CD4-positive, alpha-beta T cell treated with Interleukin-4 for 4 hours (primary cell): Measurements from ENCODE around the gene SLC27A1.
"Not testable (repeated sequence)": the region's sequence is repeated elsewhere in the genome, so short reads cannot be mapped to it uniquely, and the experiment has no call there.

ENCODE experiments used
- DNase-seq: peaks from one replicate; pipeline ENCODE4 v3.0.0-alpha.2; 2020

Gene SLC27A1

DNA sequence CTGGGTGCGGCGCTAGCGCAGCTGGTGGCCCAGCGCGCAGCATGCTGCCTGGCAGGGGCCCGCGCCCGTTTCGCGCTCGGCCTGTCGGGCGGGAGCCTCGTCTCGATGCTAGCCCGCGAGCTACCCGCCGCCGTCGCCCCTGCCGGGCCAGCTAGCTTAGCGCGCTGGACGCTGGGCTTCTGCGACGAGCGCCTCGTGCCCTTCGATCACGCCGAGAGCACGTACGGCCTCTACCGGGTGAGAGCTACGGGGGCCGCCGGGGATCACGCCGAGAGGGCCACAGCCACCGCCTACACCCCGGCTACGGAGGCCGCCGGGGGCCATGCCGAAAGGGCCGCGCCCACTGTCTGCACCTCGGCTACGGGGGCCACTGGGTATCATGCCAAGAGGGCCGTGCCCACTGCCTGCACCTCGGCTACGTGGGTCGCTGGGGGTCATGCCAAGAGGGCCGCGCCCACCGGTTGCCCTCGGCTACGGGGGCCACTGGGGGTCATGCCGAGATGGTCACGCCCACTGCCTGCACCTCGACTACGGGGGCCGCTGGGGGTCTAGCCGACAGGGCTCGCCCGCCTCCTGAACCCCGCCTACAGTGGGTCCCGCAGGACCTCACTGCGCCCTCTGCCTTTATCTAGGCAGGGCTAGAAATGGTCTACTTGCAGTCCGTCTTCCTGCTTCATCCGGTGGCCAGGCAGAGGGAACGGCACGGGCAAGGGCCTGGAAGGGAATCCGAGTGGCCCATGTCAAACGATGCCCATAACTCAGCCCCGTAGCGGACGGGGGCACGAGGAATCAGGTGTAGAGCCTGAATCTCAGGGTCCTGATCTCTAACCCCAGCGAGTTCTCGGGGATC lies 41.6 kb downstream of the SLC27A1 start:
- DNase-seq, result peak; percentile 92

DNA sequence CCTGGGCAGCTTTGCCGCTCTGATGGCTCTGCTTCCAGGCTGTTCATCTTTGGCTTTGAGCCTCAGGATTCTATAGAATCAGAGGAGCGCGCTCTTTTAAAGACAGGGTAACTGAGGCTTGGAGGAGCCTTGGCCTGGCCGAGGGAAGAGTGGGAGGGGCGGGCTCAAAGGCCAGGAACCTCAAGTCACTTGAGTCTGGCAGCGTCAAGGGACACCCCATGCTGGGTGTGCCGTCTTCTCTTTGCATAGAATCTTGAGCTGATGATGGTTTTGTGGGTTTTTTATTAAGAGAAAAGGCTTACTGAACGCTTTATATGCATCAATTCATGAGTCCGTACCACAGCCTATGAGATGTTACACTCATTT lies 42.2 kb downstream of the SLC27A1 start:
- no peak for DNase-seq

DNA sequence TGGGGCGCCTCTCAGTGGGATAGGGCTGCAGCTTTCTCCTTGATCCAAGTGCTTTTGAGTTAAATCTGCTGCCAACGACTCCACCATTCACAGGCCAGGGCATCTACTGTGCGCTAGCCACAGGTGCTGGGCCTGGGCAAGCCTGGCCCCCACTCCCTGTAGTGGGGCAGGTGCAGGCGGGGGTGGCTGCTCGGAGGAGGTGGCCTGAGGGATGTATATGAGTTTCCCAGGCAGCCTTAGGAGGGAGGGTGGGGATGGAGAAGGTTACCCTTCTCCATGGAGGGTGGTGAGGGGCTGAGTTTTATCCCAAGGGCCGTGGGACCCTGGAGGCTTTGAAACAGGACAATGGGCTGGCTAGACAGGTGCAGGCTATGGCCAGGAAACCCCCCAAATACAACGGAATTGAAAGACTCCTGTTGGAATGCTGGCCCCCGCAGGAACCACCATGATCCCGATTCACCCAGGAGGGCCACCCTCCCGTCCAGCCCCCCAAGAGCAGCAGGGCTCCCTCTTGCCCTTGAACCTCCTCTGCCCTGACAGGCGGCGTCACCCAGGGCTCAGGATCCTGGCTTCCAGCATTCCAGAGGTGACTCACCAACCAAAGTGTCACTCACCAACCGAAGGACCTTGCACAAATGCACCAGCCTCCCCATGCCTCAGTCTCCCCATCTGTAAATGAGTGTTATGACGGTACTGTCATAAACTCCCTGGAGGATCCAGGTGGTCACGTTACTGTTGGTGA lies 45.3 kb downstream of the SLC27A1 start:
- no peak for DNase-seq

- no peak for DNase-seq
Measured at GRCh38 chr19:17517898-17518297, 47.6 kb downstream of the SLC27A1 start.

DNA sequence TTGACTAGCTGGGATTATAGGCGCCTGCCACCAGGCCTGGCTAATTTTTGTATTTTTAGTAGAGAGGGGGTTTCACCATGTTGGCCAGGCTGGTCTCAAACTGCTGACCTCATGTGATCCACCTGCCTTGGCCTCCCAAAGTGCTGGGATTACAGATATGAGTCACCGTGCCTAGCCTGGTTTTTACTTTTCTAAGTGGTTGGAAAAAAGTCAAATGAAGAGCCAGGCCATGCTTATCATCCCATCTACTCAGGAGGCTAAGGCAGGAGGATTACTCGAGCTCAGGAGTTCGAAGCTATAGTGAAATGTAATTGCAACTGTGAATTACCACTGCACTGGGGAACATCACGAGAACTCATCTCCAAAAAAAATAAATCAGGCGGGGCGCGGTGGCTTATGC lies 48.3 kb downstream of the SLC27A1 start:
- not testable (repeated sequence) for DNase-seq

DNA sequence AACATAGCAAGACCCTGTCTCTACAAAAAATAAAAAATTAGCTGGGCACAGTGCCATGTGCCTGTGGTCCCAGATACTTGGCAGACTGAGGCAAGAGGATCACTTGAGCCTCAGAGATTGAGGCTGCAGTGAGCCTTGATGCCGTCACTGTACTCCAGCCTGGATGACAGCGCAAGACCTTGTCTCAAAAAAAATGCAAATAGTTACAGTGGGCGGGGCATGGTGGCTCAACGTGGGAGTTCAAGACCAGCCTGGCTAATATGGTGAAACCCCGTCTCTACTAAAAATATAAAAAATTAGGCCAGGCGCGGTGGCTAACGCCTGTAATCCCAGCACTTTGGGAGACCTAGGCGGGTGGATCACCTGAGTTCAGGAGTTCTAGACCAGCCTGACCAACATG lies 49.6 kb downstream of the SLC27A1 start:
- no peak for DNase-seq

- no peak for DNase-seq
Measured at GRCh38 chr19:17520865-17521264, 50.5 kb downstream of the SLC27A1 start.

DNA sequence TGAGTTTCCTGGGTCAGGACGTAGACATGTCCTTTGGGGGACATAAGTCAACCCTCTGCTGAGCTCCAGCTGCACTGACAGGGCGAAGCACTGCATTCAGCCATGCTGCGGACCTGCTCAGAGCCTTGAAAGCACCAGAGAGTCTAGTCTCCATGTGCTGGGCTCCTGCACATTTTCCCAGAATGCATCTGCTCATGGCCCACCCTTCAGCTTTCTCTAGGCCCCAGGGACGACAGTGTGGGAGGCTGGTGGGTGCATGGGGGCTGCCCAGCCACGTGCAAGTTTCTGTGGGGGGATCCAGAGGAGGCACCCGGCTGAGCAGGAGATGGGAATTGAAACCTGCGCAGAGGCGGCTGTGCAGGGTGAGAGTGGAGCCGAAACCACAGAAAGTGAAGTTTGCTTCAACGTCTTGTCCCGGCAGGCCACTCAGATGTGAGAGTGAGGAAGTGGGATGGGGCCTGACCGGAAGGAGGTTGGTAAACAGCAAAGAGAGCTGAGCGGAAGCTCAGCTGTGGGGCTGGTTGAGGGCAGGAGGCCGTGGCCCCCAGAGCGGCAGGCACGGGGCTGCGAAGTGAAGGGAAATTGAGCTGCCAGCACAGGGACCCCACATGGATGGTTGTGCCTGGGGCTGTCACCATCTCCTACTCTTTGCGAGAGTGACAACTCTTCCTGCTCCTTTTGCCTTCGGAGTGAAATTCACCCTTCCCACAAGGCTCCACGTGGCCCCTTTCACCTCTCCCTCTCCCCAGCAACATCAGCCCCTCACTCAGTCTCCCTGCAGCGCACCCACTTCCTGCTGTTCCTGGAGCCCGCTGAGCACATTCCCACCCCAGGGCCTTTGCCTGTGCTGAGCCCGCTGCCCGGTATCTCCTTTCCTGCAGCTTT lies 52.9 kb downstream of the SLC27A1 start:
- peak; percentile 48 for DNase-seq

GRCh38 chr19:17524651-17525050 lies 54.3 kb downstream of the SLC27A1 start:
- DNase-seq, result no peak

DNA sequence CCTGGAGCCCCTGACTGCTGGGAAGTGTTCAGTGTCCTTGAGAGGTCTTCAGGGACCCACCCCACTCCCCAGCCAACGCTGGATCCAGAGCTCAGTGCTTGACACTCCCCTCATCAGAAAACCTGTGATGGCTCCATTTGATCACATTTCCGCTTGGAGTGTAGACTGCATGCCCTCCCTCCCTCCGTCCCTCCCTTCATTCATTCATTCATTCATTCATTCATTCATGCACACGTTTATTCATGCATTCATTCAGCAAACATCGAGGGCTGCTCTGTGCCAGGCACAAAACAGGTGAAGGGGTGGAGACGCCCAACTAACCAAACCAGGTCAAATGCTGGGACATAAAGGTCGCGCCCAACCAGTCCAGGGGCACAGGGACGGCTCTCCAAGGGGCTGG lies 54.8 kb downstream of the SLC27A1 start:
- DNase-seq, result no peak

DNA sequence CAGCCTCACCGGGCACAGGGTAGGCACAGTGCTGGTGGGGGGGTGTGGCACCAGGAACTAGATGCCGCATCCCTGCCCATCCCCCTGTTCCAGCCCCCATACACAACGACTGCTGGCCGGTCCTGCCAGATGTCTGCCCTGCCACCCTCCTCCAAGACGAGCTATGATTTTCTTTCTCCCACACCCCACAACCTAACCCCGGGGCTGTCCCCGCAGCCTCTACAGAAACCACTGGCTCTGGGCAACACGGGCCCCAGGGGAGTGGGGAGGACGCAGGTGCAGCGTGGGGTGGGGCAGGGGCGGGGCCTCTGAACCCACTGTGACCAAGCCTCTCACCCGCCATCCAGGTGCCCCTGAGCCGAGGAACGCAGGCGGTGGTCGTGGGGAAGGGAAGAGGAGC lies 56.6 kb downstream of the SLC27A1 start:
- DNase-seq, result no peak

- DNase-seq, result no peak
Measured at GRCh38 chr19:17527326-17527725, 57.0 kb downstream of the SLC27A1 start.

GRCh38 chr19:17528610-17529009 lies 58.3 kb downstream of the SLC27A1 start:
- no peak for DNase-seq

GRCh38 chr19:17529239-17530158 lies 59.2 kb downstream of the SLC27A1 start:
- no peak for DNase-seq

- DNase-seq, result no peak
Measured at GRCh38 chr19:17530586-17530985, 60.3 kb downstream of the SLC27A1 start.

DNA sequence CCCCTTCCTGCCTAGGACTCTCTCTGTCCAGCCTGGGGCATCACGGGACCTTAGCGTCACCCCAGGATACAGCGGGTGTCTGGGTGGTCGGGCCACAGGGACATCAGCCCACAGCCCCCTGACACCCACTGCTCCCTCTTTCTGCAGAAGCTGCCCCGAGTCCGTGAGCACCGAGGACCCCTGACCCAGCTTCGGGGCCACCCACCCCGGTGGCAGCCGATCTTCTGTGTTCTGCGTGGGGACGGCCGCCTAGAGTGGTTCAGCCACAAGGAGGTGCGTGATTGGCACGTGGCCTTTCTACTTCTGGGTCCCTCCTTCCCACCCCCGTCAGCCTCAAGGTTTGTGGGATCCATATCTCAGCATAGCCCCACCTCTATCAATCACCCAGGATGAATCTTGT lies 61.8 kb downstream of the SLC27A1 start:
- no peak for DNase-seq

DNA sequence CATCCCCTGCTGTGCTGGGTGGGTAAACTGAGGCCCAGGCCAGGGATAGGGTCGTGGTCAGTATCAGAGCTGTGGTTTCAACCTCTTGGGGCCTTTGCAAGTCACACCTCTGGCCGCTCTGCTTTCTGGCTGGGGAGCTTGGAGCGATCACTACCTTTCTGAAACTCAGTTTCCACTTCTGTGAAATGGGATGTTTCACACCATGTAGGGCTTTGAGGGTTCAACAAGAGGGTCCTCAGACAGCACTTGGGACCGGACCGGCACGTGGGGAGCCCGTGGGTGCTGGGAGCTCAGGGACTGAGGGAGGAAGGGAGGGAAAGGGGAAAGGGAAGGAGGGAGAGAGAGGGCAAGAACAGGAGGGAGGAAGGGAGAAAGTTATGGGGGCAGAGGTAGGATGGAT lies 62.2 kb downstream of the SLC27A1 start:
- no peak for DNase-seq

DNA sequence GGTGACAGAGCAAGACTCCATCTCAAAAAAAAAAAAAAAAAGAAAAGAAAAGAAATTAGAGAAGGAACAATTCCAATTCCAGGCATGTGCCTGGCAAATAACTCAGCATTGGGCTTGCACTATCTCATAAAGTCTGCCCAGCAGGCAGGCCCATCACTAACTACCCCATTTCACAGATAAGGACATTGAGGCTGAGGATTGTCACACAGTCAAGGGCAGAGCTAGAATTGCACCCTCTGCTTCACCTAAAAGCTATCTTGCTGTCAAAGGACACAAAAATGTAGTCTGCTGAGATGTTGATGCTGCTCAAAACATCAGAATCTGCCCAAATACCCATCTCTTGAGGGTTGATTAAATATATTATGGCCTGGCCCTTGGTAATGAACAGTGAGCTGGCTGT lies 64.4 kb downstream of the SLC27A1 start:
- DNase-seq, result no peak

GRCh38 chr19:17536955-17537354 lies 66.6 kb downstream of the SLC27A1 start:
- DNase-seq, result no peak

GRCh38 chr19:17538684-17539237 lies 68.4 kb downstream of the SLC27A1 start:
- no peak for DNase-seq

DNA sequence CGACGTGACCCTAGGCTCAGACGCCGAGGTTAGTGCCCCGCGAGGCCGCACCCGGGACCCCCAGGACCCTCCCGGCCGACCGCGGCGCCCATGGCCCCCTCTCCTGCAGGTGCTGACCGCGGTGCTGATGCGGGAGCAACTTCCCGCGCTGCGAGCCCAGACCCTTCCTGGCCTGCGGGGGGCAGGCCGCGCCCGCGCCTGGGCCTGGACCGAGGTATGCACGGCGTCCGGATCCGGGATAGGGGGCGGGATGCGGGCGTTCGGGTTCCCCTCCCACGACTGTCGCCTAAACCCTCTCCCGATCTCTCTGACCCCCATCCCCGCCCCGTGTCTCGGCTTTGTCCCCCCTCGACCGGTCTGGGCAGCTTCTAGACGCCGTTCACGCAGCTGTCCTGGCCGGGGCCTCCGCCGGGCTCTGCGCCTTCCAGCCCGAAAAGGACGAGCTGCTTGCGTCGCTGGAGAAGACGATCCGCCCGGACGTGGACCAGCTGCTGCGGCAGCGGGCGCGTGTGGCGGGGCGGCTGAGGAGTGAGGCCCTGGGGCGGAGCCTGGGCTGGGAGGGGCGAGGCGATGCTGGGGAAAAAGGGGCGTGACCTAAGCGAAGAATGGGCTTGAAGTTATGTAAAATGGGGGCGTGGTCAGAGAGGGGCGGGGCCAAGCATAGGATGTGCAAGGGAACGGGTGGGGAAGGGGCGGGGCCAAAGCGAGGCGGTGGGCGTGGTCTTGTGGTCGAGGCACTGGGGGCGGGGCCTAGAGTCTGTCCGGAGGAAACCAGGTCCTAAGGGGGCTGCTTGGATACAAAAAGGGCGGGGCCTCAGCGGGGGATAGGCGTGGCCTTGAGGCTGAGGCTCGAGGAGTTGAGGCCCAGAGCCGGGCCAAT lies 69.2 kb downstream of the SLC27A1 start:
- DNase-seq, result peak; percentile 92
